ENCODE data around the gene NAT9. TPM values are rescaled to one million over a fixed set of nuclear protein-coding genes. Genes with fewer than 3 reads are reported as not detected.
A peak's percentile ranks its signal among the peaks of the same experiment; 100 is the strongest.

Gene NAT9
- total RNA-seq, 5 donors from 2014 or later (not counting 1 experiment from before 2014, with no cell fraction given) = 37.2 to 74.4 (median 71.9) TPM

- Mint-ChIP-seq H3K36me3 (peaks cover 9% of the 10 kb centered on the region), H3K9me3 (no peaks in the 10 kb centered on the region), H3K27me3 (no peaks in the 10 kb centered on the region), H3K4me3 (peak overlapping the region; percentile 9 to 100 (median 66)), H3K4me1 (peaks cover 74 to 90% (median 85%) of the 10 kb centered on the region in 3 donors), H3K27ac (peak overlapping the region; percentile 92 to 94)
- H3K36me3 ChIP-seq (ENCODE audit: control insufficient read depth in 2 of 2, extremely low read depth in 1 of 2, insufficient read depth in 1 of 2, low read length in 1 of 2) = peaks cover 12 to 47% of the 10 kb centered on the region in 2 donors
- peak overlapping the region; percentile 62 for H3K27ac ChIP-seq (ENCODE audit: low read length)
- H3K4me3 ChIP-seq (ENCODE audit: control insufficient read depth in 1 of 2, extremely low read depth in 1 of 2, low read length in 1 of 2) = peak overlapping the region in 1 of 2 donors; percentile 39
- no peak for ATAC-seq (replicated peaks in 1 of 4)
- DNase-seq = no peak
- H3K4me1 ChIP-seq (ENCODE audit: control insufficient read depth in 1 of 2, extremely low read depth in 1 of 2, insufficient read depth in 2 of 2, low read length in 2 of 2) = peaks cover 53 to 98% of the 10 kb centered on the region in 2 experiments
- WGBS (ENCODE audit: insufficient coverage) = 46% methylated on average over 1 of the region's 3 CpGs
- H3K27me3 ChIP-seq (replicated peaks in 1 of 2; ENCODE audit: control insufficient read depth in 2 of 2, extremely low read depth in 1 of 2, insufficient read depth in 2 of 2, low read length in 1 of 2) = no peaks in the 10 kb centered on the region
- ChIA-PET POLR2A (no interaction called here), CTCF (interaction anchor here (1.5 to 2.1 kb wide), 2 partner anchors 12 to 19 kb away, joined by 4 to 8 read pairs; a partner anchor contains a TSS)
- H3K9me3 ChIP-seq = no peaks in the 10 kb centered on the region
These were observed 18.6 kb downstream of the NAT9 start for GRCh38 chr17:74757502-74757901.

GRCh38 chr17:74756891-74757290, 19.3 kb downstream of the NAT9 start:
- Mint-ChIP-seq H3K4me3 (peak overlapping the region in 2 of 3 donors; percentile 21 to 100), H3K27ac (peak overlapping the region; percentile 92 to 94), H3K4me1 (peaks cover 80 to 95% (median 91%) of the 10 kb centered on the region in 3 donors), H3K36me3 (peaks cover 12% of the 10 kb centered on the region), H3K27me3 (no peaks in the 10 kb centered on the region), H3K9me3 (no peaks in the 10 kb centered on the region)
- Histone ChIP-seq H3K36me3 (ENCODE audit: control insufficient read depth in 2 of 2, extremely low read depth in 1 of 2, insufficient read depth in 1 of 2, low read length in 1 of 2) (peaks cover 12 to 47% of the 10 kb centered on the region in 2 donors), H3K4me1 (ENCODE audit: control insufficient read depth in 1 of 2, extremely low read depth in 1 of 2, insufficient read depth in 2 of 2, low read length in 2 of 2) (peaks cover 59 to 100% of the 10 kb centered on the region in 2 experiments), H3K9me3 (no peaks in the 10 kb centered on the region), H3K27me3 (replicated peaks in 1 of 2; ENCODE audit: control insufficient read depth in 2 of 2, extremely low read depth in 1 of 2, insufficient read depth in 2 of 2, low read length in 1 of 2) (no peaks in the 10 kb centered on the region), H3K27ac (ENCODE audit: low read length) (peak overlapping the region; percentile 62), H3K4me3 (ENCODE audit: control insufficient read depth in 1 of 2, extremely low read depth in 1 of 2, low read length in 1 of 2) (no peak overlapping the region)
- ATAC-seq (replicated peaks in 1 of 4) (no peak), DNase-seq (no peak)
- POLR2A ChIA-PET = interaction anchor here in 1 of 2 donors (0.9 kb wide), 1 partner anchor 14 kb away, joined by 3 read pairs; no protein-coding TSS in a partner anchor
- CTCF ChIA-PET = interaction anchor here (0.6 to 1.5 kb wide), 3 partner anchors 10 to 157 kb away, joined by 4 to 12 read pairs (median 8); a partner anchor contains a TSS
- 83% methylated on average over 2 of the region's 3 CpGs for WGBS (ENCODE audit: insufficient coverage)

- peaks cover 63 to 99% of the 10 kb centered on the region in 2 experiments for H3K4me1 ChIP-seq (ENCODE audit: control insufficient read depth in 1 of 2, extremely low read depth in 1 of 2, insufficient read depth in 2 of 2, low read length in 2 of 2)
- H3K4me3 ChIP-seq (ENCODE audit: control insufficient read depth in 1 of 2, extremely low read depth in 1 of 2, low read length in 1 of 2) = no peak overlapping the region
- H3K4me3 Mint-ChIP-seq = peak overlapping the region in 1 of 3 donors; percentile 100
- no peak overlapping the region for H3K27ac ChIP-seq (ENCODE audit: low read length)
- WGBS (ENCODE audit: insufficient coverage) = 89% methylated on average over 7 of the region's 8 CpGs
- H3K27me3 Mint-ChIP-seq = no peaks in the 10 kb centered on the region
- H3K36me3 Mint-ChIP-seq = peaks cover 16% of the 10 kb centered on the region
- no peaks in the 10 kb centered on the region for H3K27me3 ChIP-seq (replicated peaks in 1 of 2; ENCODE audit: control insufficient read depth in 2 of 2, extremely low read depth in 1 of 2, insufficient read depth in 2 of 2, low read length in 1 of 2)
- ChIA-PET CTCF (interaction anchor here (0.6 to 1.6 kb wide), 4 partner anchors 9 to 16 kb away, joined by 3 to 6 read pairs (median 5); no protein-coding TSS in a partner anchor), POLR2A (interaction anchor here in 1 of 2 donors (0.7 to 0.8 kb wide), 2 partner anchors 311 to 382 kb away, joined by 3 to 7 read pairs; no protein-coding TSS in a partner anchor)
- H3K9me3 Mint-ChIP-seq = no peaks in the 10 kb centered on the region
- ATAC-seq (replicated peaks in 1 of 4) (no peak), DNase-seq (no peak)
- peaks cover 92 to 94% (median 94%) of the 10 kb centered on the region in 3 donors for H3K4me1 Mint-ChIP-seq
- no peaks in the 10 kb centered on the region for H3K9me3 ChIP-seq
- peaks cover 4 to 37% of the 10 kb centered on the region in 2 donors for H3K36me3 ChIP-seq (ENCODE audit: control insufficient read depth in 2 of 2, extremely low read depth in 1 of 2, insufficient read depth in 1 of 2, low read length in 1 of 2)
- peak overlapping the region; percentile 91 to 93 for H3K27ac Mint-ChIP-seq
These were observed 20.6 kb downstream of the NAT9 start for GRCh38 chr17:74755533-74755932.

GRCh38 chr17:74754832-74755231, 21.3 kb downstream of the NAT9 start:
- ChIA-PET POLR2A (no interaction called here), CTCF (interaction anchor here in 1 of 2 donors (0.6 to 1.6 kb wide), 5 partner anchors 8 to 95 kb away, joined by 3 to 6 read pairs (median 3); no protein-coding TSS in a partner anchor)
- Mint-ChIP-seq H3K4me3 (peak overlapping the region; percentile 1 to 100 (median 25)), H3K9me3 (no peaks in the 10 kb centered on the region), H3K27ac (peak overlapping the region; percentile 91 to 93), H3K36me3 (peaks cover 17% of the 10 kb centered on the region), H3K4me1 (peaks cover 88 to 92% (median 91%) of the 10 kb centered on the region in 3 donors), H3K27me3 (no peaks in the 10 kb centered on the region)
- WGBS (ENCODE audit: insufficient coverage) = no CpG with 5 or more reads among the region's 3 CpGs
- no peak for ATAC-seq (replicated peaks in 1 of 4)
- H3K4me1 ChIP-seq (ENCODE audit: control insufficient read depth in 1 of 2, extremely low read depth in 1 of 2, insufficient read depth in 2 of 2, low read length in 2 of 2) = peaks cover 56 to 96% of the 10 kb centered on the region in 2 experiments
- no peak overlapping the region for H3K4me3 ChIP-seq (ENCODE audit: control insufficient read depth in 1 of 2, extremely low read depth in 1 of 2, low read length in 1 of 2)
- H3K9me3 ChIP-seq = no peaks in the 10 kb centered on the region
- DNase-seq = no peak
- no peak overlapping the region for H3K27ac ChIP-seq (ENCODE audit: low read length)
- H3K36me3 ChIP-seq (ENCODE audit: control insufficient read depth in 2 of 2, extremely low read depth in 1 of 2, insufficient read depth in 1 of 2, low read length in 1 of 2) = peaks cover 4 to 37% of the 10 kb centered on the region in 2 donors
- no peaks in the 10 kb centered on the region for H3K27me3 ChIP-seq (replicated peaks in 1 of 2; ENCODE audit: control insufficient read depth in 2 of 2, extremely low read depth in 1 of 2, insufficient read depth in 2 of 2, low read length in 1 of 2)

GRCh38 chr17:74752822-74753401, 23.2 kb downstream of the NAT9 start:
- Mint-ChIP-seq H3K4me3 (peak overlapping the region; percentile 92 to 100 (median 98)), H3K36me3 (peaks cover 20% of the 10 kb centered on the region), H3K27ac (peak overlapping the region; percentile 91 to 93), H3K9me3 (no peaks in the 10 kb centered on the region), H3K4me1 (peaks cover 70 to 78% (median 75%) of the 10 kb centered on the region in 3 donors), H3K27me3 (no peaks in the 10 kb centered on the region)
- no CpG with 5 or more reads among the region's 7 CpGs for WGBS (ENCODE audit: insufficient coverage)
- Histone ChIP-seq H3K4me1 (ENCODE audit: control insufficient read depth in 1 of 2, extremely low read depth in 1 of 2, insufficient read depth in 2 of 2, low read length in 2 of 2) (peaks cover 38 to 80% of the 10 kb centered on the region in 2 experiments), H3K36me3 (ENCODE audit: control insufficient read depth in 2 of 2, extremely low read depth in 1 of 2, insufficient read depth in 1 of 2, low read length in 1 of 2) (peaks cover 4 to 33% of the 10 kb centered on the region in 2 donors), H3K9me3 (no peaks in the 10 kb centered on the region), H3K4me3 (ENCODE audit: control insufficient read depth in 1 of 2, extremely low read depth in 1 of 2, low read length in 1 of 2) (peak overlapping the region in 1 of 2 donors; percentile 5), H3K27me3 (replicated peaks in 1 of 2; ENCODE audit: control insufficient read depth in 2 of 2, extremely low read depth in 1 of 2, insufficient read depth in 2 of 2, low read length in 1 of 2) (no peaks in the 10 kb centered on the region), H3K27ac (ENCODE audit: low read length) (peak overlapping the region; percentile 60)
- ATAC-seq (replicated peaks in 1 of 4) = no peak
- POLR2A ChIA-PET = interaction anchor here in 1 of 2 donors (0.6 kb wide), 1 partner anchor 11 kb away, joined by 3 read pairs; no protein-coding TSS in a partner anchor
- CTCF ChIA-PET = interaction anchor here in 1 of 2 donors (0.7 to 2.1 kb wide), 3 partner anchors 15 to 27 kb away, joined by 4 to 9 read pairs (median 9); no protein-coding TSS in a partner anchor
- DNase-seq = no peak

- peak overlapping the region; percentile 60 for H3K27ac ChIP-seq (ENCODE audit: low read length)
- peak overlapping the region in 1 of 2 donors; percentile 92 for H3K4me3 ChIP-seq (ENCODE audit: control insufficient read depth in 1 of 2, extremely low read depth in 1 of 2, low read length in 1 of 2)
These were observed 23.7 kb downstream of the NAT9 start for GRCh38 chr17:74752415-74752814.

More at GRCh38 chr17:74752415-74752814, 23.7 kb downstream of the NAT9 start:
- H3K27me3 Mint-ChIP-seq = no peaks in the 10 kb centered on the region
- H3K4me3 Mint-ChIP-seq = peak overlapping the region; percentile 92 to 100 (median 98)
- Histone ChIP-seq H3K36me3 (ENCODE audit: control insufficient read depth in 2 of 2, extremely low read depth in 1 of 2, insufficient read depth in 1 of 2, low read length in 1 of 2) (peaks cover 4 to 31% of the 10 kb centered on the region in 2 donors), H3K9me3 (no peaks in the 10 kb centered on the region), H3K4me1 (ENCODE audit: control insufficient read depth in 1 of 2, extremely low read depth in 1 of 2, insufficient read depth in 2 of 2, low read length in 2 of 2) (peaks cover 38 to 80% of the 10 kb centered on the region in 2 experiments), H3K27me3 (replicated peaks in 1 of 2; ENCODE audit: control insufficient read depth in 2 of 2, extremely low read depth in 1 of 2, insufficient read depth in 2 of 2, low read length in 1 of 2) (no peaks in the 10 kb centered on the region)
- no peaks in the 10 kb centered on the region for H3K9me3 Mint-ChIP-seq
- CTCF ChIA-PET = interaction anchor here in 1 of 2 donors (1.1 to 2.1 kb wide), 3 partner anchors 14 to 17 kb away, joined by 3 to 9 read pairs (median 3); partner anchors contain the start of gene RAB37
- peak overlapping the region; percentile 91 to 93 for H3K27ac Mint-ChIP-seq
- ATAC-seq (replicated peaks in 1 of 4) = no peak
- H3K4me1 Mint-ChIP-seq = peaks cover 70 to 74% (median 73%) of the 10 kb centered on the region in 3 donors
- POLR2A ChIA-PET = no interaction called here
- 90% methylated on average over 2 of the region's 9 CpGs for WGBS (ENCODE audit: insufficient coverage)
- peaks cover 20% of the 10 kb centered on the region for H3K36me3 Mint-ChIP-seq
- DNase-seq = no peak

Measured in T-cell (primary cell).